HG03097 (cell line): ENCODE results near the gene PAK3.

Experiments
- ATAC-seq: cut with Tn5 transposase; IDR thresholded peaks from one replicate; pipeline ENCODE4 v1.9.1; 2021; ENCODE audit not compliant: unreplicated experiment, low FRiP score

The PAK3 gene

GRCh38 chrX:111129921-111130320 lies 33.9 kb downstream of the PAK3 start:
- no peak for ATAC-seq

DNA sequence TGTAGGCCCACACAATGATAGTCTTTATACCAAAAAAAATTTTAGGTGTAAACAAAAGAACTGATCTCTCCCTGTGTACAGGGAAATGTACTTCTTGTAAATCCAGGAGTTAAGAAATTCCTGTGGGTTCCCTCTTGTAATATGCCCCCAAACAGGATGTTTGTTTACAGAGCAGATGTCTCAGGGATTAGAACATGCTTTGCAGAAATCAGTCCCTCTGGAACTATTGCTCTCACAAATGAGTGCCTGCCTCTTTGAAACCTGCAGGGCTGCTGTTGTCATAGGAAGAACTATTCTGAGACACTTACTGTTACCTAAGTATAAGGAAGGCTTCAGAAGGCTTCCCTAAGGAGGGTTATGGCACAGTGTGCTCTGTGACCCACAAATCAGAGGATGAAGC lies 35.6 kb downstream of the PAK3 start:
- no peak for ATAC-seq

- ATAC-seq, result no peak
These were observed 37.4 kb downstream of the PAK3 start for GRCh38 chrX:111133389-111133788.

- ATAC-seq, result no peak
These were observed 49.9 kb downstream of the PAK3 start for GRCh38 chrX:111145878-111146277.

GRCh38 chrX:111151764-111152163 lies 55.8 kb downstream of the PAK3 start:
- ATAC-seq, result no peak

- ATAC-seq, result no peak
These were observed 63.2 kb downstream of the PAK3 start for GRCh38 chrX:111159232-111159631.

- no peak for ATAC-seq
These were observed 68.7 kb downstream of the PAK3 start for GRCh38 chrX:111164728-111165127.

- ATAC-seq, result no peak
These were observed 69.9 kb downstream of the PAK3 start for GRCh38 chrX:111165902-111166301.

DNA sequence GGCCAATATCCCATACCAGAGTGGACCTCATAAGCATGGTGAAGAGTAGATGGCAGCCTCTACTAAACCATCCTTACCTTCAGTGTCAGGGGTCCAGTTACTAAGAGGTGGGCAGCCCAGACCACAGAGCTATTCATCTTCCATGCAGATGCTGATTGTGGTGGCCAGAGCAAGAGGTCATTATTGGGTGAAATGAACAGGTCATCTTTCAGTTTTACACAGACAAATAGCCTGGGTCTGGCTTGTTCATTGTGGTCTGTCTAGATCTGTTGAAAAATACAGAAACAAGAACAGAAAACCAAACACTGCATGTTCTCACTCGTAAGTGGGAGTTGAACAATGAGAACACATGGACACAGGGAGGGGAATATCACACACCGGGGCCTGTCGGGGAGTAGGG lies 71.3 kb downstream of the PAK3 start:
- ATAC-seq, result no peak

- ATAC-seq, result no peak
These were observed 72.3 kb downstream of the PAK3 start for GRCh38 chrX:111168314-111168713.

DNA sequence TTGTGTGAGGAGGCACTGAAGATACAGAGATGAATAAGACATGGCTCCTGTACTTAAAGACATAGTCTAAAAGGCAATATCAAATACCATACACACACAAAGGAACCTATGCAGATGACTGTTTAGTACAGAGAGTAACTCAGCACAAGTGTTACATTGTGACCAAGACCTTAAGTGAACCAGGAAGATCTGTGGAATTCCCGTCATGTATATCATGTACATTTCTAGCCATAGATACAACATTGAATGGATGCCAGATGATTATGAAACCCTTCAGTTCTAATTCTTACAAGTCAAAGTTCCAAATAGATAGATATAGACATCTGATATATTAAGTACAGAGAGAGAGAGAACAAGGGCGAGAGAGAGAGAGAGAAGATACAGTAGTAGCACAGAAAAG lies 73.2 kb downstream of the PAK3 start:
- ATAC-seq, result no peak

GRCh38 chrX:111170017-111170416 lies 74.0 kb downstream of the PAK3 start:
- ATAC-seq, result no peak

- no peak for ATAC-seq
These were observed 84.8 kb downstream of the PAK3 start for GRCh38 chrX:111180750-111181240.

DNA sequence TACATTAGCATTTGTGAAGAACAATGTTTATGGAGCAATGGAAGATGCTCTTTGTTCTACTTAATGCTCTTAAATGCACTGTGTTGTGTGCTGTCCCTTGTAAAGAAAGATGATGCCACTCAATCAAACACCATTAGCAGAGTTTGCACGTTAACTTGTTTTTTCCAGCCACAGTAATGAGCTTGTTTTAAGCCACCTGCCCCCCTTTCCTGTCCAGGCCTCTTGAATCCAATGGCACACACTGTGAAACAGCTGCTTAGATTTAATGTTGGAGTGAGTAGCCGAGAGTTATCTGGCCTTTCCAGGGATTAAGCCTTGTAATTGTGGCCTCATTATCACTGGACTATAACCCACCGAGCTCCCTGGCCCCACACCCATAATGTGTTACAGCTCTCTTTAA lies 86.0 kb downstream of the PAK3 start:
- no peak for ATAC-seq

DNA sequence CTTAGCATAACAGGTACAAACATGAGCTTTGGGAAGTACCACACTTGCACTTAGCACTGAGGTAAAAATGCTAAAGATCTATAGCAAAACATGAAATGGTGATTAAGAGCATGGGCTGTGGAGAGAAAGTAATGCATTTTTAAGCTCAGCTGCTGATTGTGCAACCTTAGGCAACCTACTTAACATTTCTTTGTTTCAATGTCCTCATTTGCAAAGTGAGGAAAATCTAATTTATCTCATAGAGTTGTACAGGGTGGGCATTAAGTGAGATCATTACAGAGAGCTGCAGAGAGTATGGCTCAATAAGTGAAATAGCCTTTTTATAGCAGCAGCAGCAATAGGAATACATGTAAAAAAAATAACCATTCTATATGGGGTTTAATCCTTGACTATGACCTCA lies 87.0 kb downstream of the PAK3 start:
- ATAC-seq, result no peak

DNA sequence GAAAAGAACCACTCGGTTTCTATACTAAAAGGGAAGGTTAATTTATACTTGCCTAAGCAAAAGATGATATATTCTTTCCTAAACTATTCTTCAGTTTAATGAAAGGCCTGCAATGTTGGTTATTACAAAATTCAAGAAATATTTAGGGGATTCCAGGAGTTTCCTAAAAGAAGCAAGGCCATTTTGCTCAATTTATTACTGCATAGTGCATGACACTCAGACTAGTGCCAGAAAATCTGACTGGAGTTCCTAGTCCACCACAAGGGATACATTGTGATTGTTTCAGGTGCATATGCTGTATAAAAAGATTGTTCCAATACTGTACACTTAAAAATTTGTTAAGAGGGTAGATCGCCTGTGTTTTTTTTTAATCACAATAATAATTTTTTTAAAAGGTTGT lies 95.6 kb downstream of the PAK3 start:
- no peak for ATAC-seq

DNA sequence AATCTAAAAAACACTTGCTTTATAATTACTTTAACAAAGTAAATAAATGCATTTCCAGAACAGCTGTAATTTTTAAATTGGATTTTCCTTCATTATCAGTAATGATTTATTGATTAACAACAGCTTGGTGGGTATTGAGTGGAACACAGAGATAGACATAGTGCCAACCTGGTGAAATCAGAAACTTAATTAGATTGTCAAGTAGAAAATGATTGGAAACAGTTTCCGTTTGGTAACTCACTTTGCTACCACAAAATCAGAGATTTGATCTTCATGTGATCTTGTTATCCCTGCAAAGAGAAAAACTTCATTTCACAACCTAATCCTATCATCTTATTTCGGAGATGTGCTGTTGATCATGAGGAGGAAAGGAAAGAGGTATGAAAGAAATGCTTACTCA lies 103.5 kb downstream of the PAK3 start:
- no peak for ATAC-seq

GRCh38 chrX:111200327-111200726 lies 104.3 kb downstream of the PAK3 start:
- ATAC-seq, result no peak

DNA sequence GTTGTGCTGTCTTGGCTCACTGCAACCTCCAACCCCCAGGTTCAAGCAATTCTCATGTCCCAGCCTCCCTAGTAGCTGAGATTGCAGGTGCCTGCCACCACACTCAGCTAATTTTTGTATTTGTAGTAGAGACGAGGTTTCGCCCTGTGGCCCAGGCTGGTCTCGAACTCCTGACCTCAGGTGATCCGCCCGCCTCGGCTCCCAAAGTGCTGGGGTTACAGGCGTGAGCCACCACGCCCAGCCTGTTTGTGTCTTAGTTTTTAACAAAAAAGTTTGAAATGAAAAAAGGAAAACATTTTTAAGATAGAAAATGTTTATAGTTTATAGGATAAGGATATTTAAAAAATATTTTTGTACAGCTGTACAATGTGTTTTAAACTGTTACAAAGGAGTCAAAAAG lies 111.9 kb downstream of the PAK3 start:
- no peak for ATAC-seq

DNA sequence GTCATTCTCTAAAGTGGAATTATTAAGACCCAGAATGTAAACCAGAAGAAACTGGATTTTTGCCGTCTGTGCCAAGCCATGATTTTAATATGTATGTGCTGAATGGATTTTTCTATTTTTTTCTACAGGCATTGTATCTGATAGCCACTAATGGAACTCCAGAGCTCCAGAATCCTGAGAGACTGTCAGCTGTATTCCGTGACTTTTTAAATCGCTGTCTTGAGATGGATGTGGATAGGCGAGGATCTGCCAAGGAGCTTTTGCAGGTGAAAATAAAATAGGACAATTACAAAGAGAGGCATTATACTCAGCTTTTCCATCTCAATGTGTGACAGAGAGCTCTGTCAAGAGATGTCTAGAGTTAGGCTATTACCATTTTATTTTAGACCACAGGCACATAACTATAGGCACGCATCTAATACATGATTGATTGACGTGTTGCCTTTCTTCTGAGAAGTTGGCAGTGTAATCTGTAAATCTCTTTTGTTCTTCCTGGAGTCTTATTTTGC lies 120.4 kb downstream of the PAK3 start:
- no peak for ATAC-seq

DNA sequence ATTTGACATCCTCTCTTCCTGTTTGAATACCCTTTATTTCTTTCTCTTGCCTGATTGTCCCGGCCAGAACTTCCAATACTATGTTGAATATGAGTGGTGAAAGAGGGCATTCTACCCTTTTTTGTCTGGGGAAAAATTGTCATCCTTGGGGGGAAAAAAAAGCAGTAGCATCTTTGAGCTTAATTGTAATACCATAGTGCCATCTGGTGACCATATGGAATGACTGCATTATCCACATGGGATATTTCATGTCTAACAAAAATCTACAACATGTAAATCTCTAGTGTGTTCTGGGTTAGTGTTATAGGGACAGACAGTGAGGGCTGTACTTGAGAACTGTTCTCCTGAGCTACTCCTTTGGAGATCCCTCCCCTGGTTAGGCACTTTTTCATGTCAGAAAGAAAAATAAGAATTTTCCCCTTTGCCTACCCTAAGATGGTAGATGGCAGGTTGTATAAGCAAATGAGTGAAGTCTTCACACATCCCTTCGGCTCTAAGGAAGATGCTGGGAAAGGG lies 148.3 kb downstream of the PAK3 start:
- ATAC-seq, result no peak

- ATAC-seq, result no peak
These were observed 159.1 kb downstream of the PAK3 start for GRCh38 chrX:111254896-111255693.
